GM23338 (cell line): ENCODE data around the gene TAP1. TPM values are rescaled to one million over a fixed set of nuclear protein-coding genes. Genes with fewer than 3 reads are reported as not detected.
A peak's percentile ranks its signal among the peaks of the same experiment; 100 is the strongest.

ENCODE experiments used
- ATAC-seq: fragments of 200-7000 bp; cut with Tn5 transposase; 3 replicates; pipeline ENCODE4 v1.9.1; 2020
- DNase-seq: peaks from one replicate; pipeline ENCODE4 v3.0.0-alpha.2; 2015; ENCODE audit warnings: low spot score
- H2AFZ ChIP-seq: fragments of 200-600 bp; sonication (generic); 2 replicates; pipeline ENCODE4 v1.8.0; 2016; ENCODE audit warnings: antibody characterized with exemption, mild to moderate bottlenecking, moderate library complexity
- H3F3A ChIP-seq: fragments of 200-600 bp; sonication (generic); replicated peaks from 2 replicates; pipeline ENCODE4 v1.8.0; 2017; ENCODE audit warnings: antibody characterized with exemption, mixed run types, low read depth
- H3K27ac ChIP-seq: fragments of 200-600 bp; sonication (generic); 2 replicates; pipeline ENCODE4 v1.6.1; 2016; ENCODE audit warnings: low read depth
- H3K27me3 ChIP-seq: fragments of 200-600 bp; sonication (generic); 2 replicates; pipeline ENCODE4 v1.8.0; 2016; ENCODE audit warnings: mild to moderate bottlenecking, mixed run types, moderate library complexity; ENCODE audit not compliant: insufficient read depth
- H3K36me3 ChIP-seq: fragments of 200-600 bp; sonication (generic); 2 replicates; pipeline ENCODE4 v1.8.0; 2016; ENCODE audit warnings: mild to moderate bottlenecking; ENCODE audit not compliant: insufficient read depth
- H3K4me1 ChIP-seq: fragments of 200-600 bp; sonication (generic); 2 replicates; pipeline ENCODE4 v1.8.0; 2016; ENCODE audit warnings: mild to moderate bottlenecking, moderate library complexity; ENCODE audit not compliant: insufficient read depth
- H3K4me2 ChIP-seq: fragments of 200-600 bp; sonication (generic); 2 replicates; pipeline ENCODE4 v1.7.1; 2017; ENCODE audit warnings: mixed run types
- H3K4me3 ChIP-seq: fragments of 200-600 bp; sonication (generic); 2 replicates; pipeline ENCODE4 v1.6.1; 2016; ENCODE audit warnings: mixed run types
- H3K79me2 ChIP-seq: fragments of 200-600 bp; sonication (generic); replicated peaks from 2 replicates; pipeline ENCODE4 v1.8.0; 2017; ENCODE audit warnings: mild to moderate bottlenecking; ENCODE audit not compliant: insufficient read depth
- H3K9me2 ChIP-seq: fragments of 200-600 bp; sonication (generic); 2 replicates; pipeline ENCODE4 v1.8.0; 2017; ENCODE audit not compliant: insufficient read depth
- H4K20me1 ChIP-seq: fragments of 200-600 bp; sonication (generic); replicated peaks from 2 replicates; pipeline ENCODE4 v1.8.0; 2017; ENCODE audit warnings: mild to moderate bottlenecking; ENCODE audit not compliant: insufficient read depth
- H3K27ac Mint-ChIP-seq: 2 replicates; pipeline ENCODE4 v1.8.0; 2020; ENCODE audit warnings: inconsistent platforms, mild to moderate bottlenecking, moderate library complexity, mixed read lengths
- H3K27me3 Mint-ChIP-seq: 3 replicates; pipeline ENCODE4 v1.8.0; 2022; ENCODE audit warnings: low read depth, mild to moderate bottlenecking, moderate library complexity, mixed read lengths, inconsistent platforms; ENCODE audit not compliant: insufficient read depth, poor library complexity
- H3K36me3 Mint-ChIP-seq: 3 replicates; pipeline ENCODE4 v1.8.0; 2021; ENCODE audit warnings: low read depth, mild to moderate bottlenecking, inconsistent platforms, moderate library complexity, mixed read lengths
- H3K4me1 Mint-ChIP-seq: 3 replicates; pipeline ENCODE4 v1.8.0; 2020; ENCODE audit warnings: mild to moderate bottlenecking, inconsistent platforms, mixed read lengths
- H3K4me3 Mint-ChIP-seq: 3 replicates; pipeline ENCODE4 v1.8.0; 2021; ENCODE audit warnings: moderate library complexity, mild to moderate bottlenecking, inconsistent platforms, mixed read lengths
- H3K9me3 Mint-ChIP-seq: 3 replicates; pipeline ENCODE4 v1.8.0; 2020; ENCODE audit warnings: moderate library complexity, mild to moderate bottlenecking, inconsistent platforms, mixed read lengths
- EZH2phosphoT487 ChIP-seq: fragments of 200-600 bp; sonication (generic); IDR thresholded peaks from one replicate; pipeline ENCODE4 v1.8.1; 2018; ENCODE audit warnings: antibody characterized with exemption; ENCODE audit not compliant: unreplicated experiment
- JUNB ChIP-seq: IDR thresholded peaks from one replicate; pipeline ENCODE4 v1.6.1; 2016; ENCODE audit warnings: antibody characterized with exemption; ENCODE audit not compliant: unreplicated experiment
- NANOG ChIP-seq: IDR thresholded peaks from 2 replicates; pipeline ENCODE4 v1.6.1; 2016; ENCODE audit warnings: antibody characterized with exemption, borderline replicate concordance
- STAT1 ChIP-seq: IDR thresholded peaks from one replicate; pipeline ENCODE4 v1.6.1; 2016; ENCODE audit warnings: antibody characterized with exemption; ENCODE audit not compliant: unreplicated experiment
- ZNF114 ChIP-seq: fragments of 250-450 bp; sonication (Bioruptor Pico); IDR thresholded peaks from 2 replicates; pipeline ENCODE4 v1.5.0; 2020; ENCODE audit warnings: mild to moderate bottlenecking, moderate library complexity
- ZNF331 ChIP-seq: fragments of 250-450 bp; sonication (Bioruptor Pico); IDR thresholded peaks from 2 replicates; pipeline ENCODE4 v1.5.0; 2020; ENCODE audit warnings: low read depth, mild to moderate bottlenecking, moderate library complexity
- polyA plus RNA-seq: library from polyadenylated mRNA; unstranded; fragments of >200 nt; fragmentation: Nextera tagmentation; extraction: Ambion mirVana; gene quantifications from 2 replicates; pipeline ENCODE4 v1.2.1, GENCODE V29; 2016
- total RNA-seq: library from RNA; depleted of rRNA; stranded (reverse); fragments of >200 nt; shearing (Covaris generic); gene quantifications from 2 replicates; pipeline ENCODE4 v1.2.3, GENCODE V29; 2014
- TF ChIP-seq, protein P1 (sequence below): fragments of 250-450 bp; sonication (Bioruptor Pico); IDR thresholded peaks from 2 replicates; pipeline ENCODE4 v1.5.0; 2020; ENCODE audit warnings: mild to moderate bottlenecking, moderate library complexity
- TF ChIP-seq, protein P2 (sequence below): IDR thresholded peaks from one replicate; pipeline ENCODE4 v1.6.1; 2018; ENCODE audit warnings: antibody characterized with exemption; ENCODE audit not compliant: unreplicated experiment
- TF ChIP-seq, protein P3 (sequence below): IDR thresholded peaks from 2 replicates; pipeline ENCODE4 v1.6.1; 2016; ENCODE audit warnings: antibody characterized with exemption

Gene TAP1
- total and polyA plus RNA-seq, 2 experiments from 2014 or later, result 13.8 to 22.0 TPM

DNA sequence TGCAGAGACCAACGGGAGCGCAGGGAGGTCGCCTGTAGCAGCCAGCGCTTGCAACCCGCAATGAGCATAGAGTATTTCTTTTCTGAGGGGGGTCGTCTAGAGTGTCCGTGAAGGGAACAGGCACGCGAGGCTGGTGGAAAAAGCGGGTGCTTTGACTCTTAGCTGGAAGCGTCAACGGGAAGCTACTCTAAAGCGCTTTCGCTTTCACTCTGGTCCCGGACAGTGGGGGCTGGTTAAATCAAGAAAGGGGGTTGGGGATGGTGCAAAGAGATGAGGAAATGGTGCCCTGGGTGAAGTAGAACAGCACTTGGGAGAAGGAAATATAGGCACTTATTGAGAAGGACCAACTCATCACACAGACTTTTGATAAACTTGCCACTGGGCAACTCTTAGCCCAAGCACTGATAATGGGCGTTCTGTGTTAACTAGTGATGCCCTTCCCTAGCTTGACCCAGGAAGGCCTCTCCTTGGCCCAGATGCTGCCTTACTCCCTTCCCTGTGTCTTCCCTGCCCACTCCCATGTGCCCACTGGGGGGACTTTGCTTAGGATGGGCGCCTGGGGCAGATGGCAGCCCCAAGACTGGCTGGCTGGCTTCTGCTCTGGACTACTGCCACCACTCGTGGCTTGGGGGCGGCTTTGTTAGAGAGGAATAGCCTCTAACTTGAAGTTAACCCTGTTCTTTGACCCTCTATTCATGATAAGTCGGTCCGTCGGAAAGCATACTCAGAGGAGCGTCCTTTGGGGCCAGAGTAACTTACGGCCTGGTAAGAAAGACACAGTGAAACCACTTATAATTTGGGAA lies 1.1 kb upstream of the TAP1 start:
- H3K4me1 Mint-ChIP-seq, result peaks cover 20% of the 10 kb centered on the region
- H4K20me1 ChIP-seq, result no peaks in the 10 kb centered on the region
- peaks cover 8% of the 10 kb centered on the region; the same call in 1 of the 3 replicates for H3K36me3 Mint-ChIP-seq
- ATAC-seq (peak; percentile 1; the same call in 2 of the 3 replicates), DNase-seq (peak; percentile 30)
- H3K27me3 ChIP-seq, result peaks cover 47% of the 10 kb centered on the region
- H3K4me1 ChIP-seq, result peaks cover 12% of the 10 kb centered on the region; the same call in 1 of the 2 replicates
- peak overlapping the region; percentile 96 for H2AFZ ChIP-seq
- H3F3A ChIP-seq, result 0 out of 2 replicates have a peak, but pooled peaks cover 5% of the 10 kb centered on the region
- no peaks in the 10 kb centered on the region for H3K9me2 ChIP-seq
- H3K27ac ChIP-seq, result no peak overlapping the region
- no peak overlapping the region for H3K27ac Mint-ChIP-seq
- H3K27me3 Mint-ChIP-seq, result peaks cover 43% of the 10 kb centered on the region
- peak overlapping the region; percentile 98 for H3K4me2 ChIP-seq
- TF ChIP-seq ZNF331 (CRISPR knock-in tag), result no peak
- TF ChIP-seq, protein P1, sequence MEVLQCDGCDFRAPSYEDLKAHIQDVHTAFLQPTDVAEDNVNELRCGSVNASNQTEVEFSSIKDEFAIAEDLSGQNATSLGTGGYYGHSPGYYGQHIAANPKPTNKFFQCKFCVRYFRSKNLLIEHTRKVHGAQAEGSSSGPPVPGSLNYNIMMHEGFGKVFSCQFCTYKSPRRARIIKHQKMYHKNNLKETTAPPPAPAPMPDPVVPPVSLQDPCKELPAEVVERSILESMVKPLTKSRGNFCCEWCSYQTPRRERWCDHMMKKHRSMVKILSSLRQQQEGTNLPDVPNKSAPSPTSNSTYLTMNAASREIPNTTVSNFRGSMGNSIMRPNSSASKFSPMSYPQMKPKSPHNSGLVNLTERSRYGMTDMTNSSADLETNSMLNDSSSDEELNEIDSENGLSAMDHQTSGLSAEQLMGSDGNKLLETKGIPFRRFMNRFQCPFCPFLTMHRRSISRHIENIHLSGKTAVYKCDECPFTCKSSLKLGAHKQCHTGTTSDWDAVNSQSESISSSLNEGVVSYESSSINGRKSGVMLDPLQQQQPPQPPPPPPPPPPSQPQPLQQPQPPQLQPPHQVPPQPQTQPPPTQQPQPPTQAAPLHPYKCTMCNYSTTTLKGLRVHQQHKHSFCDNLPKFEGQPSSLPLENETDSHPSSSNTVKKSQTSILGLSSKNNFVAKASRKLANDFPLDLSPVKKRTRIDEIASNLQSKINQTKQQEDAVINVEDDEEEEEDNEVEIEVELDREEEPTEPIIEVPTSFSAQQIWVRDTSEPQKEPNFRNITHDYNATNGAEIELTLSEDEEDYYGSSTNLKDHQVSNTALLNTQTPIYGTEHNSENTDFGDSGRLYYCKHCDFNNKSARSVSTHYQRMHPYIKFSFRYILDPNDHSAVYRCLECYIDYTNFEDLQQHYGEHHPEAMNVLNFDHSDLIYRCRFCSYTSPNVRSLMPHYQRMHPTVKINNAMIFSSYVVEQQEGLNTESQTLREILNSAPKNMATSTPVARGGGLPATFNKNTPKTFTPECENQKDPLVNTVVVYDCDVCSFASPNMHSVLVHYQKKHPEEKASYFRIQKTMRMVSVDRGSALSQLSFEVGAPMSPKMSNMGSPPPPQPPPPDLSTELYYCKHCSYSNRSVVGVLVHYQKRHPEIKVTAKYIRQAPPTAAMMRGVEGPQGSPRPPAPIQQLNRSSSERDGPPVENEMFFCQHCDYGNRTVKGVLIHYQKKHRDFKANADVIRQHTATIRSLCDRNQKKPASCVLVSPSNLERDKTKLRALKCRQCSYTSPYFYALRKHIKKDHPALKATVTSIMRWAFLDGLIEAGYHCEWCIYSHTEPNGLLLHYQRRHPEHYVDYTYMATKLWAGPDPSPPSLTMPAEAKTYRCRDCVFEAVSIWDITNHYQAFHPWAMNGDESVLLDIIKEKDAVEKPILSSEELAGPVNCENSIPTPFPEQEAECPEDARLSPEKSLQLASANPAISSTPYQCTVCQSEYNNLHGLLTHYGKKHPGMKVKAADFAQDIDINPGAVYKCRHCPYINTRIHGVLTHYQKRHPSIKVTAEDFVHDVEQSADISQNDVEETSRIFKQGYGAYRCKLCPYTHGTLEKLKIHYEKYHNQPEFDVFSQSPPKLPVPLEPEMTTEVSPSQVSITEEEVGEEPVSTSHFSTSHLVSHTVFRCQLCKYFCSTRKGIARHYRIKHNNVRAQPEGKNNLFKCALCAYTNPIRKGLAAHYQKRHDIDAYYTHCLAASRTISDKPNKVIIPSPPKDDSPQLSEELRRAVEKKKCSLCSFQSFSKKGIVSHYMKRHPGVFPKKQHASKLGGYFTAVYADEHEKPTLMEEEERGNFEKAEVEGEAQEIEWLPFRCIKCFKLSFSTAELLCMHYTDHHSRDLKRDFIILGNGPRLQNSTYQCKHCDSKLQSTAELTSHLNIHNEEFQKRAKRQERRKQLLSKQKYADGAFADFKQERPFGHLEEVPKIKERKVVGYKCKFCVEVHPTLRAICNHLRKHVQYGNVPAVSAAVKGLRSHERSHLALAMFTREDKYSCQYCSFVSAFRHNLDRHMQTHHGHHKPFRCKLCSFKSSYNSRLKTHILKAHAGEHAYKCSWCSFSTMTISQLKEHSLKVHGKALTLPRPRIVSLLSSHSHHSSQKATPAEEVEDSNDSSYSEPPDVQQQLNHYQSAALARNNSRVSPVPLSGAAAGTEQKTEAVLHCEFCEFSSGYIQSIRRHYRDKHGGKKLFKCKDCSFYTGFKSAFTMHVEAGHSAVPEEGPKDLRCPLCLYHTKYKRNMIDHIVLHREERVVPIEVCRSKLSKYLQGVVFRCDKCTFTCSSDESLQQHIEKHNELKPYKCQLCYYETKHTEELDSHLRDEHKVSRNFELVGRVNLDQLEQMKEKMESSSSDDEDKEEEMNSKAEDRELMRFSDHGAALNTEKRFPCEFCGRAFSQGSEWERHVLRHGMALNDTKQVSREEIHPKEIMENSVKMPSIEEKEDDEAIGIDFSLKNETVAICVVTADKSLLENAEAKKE (CRISPR knock-in tag), result no peak
- no peak for TF ChIP-seq ZNF114 (CRISPR knock-in tag)
- no peak for TF ChIP-seq JUNB
- TF ChIP-seq STAT1, result no peak
- TF ChIP-seq, protein P2, sequence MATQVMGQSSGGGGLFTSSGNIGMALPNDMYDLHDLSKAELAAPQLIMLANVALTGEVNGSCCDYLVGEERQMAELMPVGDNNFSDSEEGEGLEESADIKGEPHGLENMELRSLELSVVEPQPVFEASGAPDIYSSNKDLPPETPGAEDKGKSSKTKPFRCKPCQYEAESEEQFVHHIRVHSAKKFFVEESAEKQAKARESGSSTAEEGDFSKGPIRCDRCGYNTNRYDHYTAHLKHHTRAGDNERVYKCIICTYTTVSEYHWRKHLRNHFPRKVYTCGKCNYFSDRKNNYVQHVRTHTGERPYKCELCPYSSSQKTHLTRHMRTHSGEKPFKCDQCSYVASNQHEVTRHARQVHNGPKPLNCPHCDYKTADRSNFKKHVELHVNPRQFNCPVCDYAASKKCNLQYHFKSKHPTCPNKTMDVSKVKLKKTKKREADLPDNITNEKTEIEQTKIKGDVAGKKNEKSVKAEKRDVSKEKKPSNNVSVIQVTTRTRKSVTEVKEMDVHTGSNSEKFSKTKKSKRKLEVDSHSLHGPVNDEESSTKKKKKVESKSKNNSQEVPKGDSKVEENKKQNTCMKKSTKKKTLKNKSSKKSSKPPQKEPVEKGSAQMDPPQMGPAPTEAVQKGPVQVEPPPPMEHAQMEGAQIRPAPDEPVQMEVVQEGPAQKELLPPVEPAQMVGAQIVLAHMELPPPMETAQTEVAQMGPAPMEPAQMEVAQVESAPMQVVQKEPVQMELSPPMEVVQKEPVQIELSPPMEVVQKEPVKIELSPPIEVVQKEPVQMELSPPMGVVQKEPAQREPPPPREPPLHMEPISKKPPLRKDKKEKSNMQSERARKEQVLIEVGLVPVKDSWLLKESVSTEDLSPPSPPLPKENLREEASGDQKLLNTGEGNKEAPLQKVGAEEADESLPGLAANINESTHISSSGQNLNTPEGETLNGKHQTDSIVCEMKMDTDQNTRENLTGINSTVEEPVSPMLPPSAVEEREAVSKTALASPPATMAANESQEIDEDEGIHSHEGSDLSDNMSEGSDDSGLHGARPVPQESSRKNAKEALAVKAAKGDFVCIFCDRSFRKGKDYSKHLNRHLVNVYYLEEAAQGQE, result no peak
- TF ChIP-seq NANOG, result no peak
- TF ChIP-seq, protein P3, sequence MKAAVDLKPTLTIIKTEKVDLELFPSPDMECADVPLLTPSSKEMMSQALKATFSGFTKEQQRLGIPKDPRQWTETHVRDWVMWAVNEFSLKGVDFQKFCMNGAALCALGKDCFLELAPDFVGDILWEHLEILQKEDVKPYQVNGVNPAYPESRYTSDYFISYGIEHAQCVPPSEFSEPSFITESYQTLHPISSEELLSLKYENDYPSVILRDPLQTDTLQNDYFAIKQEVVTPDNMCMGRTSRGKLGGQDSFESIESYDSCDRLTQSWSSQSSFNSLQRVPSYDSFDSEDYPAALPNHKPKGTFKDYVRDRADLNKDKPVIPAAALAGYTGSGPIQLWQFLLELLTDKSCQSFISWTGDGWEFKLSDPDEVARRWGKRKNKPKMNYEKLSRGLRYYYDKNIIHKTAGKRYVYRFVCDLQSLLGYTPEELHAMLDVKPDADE, result no peak
- TF ChIP-seq EZH2phosphoT487, result no peak
- peak overlapping the region; percentile 92 for H3K4me3 Mint-ChIP-seq
- H3K4me3 ChIP-seq, result peak overlapping the region; percentile 94
- no peaks in the 10 kb centered on the region; the same call in 1 of the 2 replicates for H3K36me3 ChIP-seq
- no peaks in the 10 kb centered on the region; the same call in 2 of the 3 replicates for H3K9me3 Mint-ChIP-seq
- no peaks in the 10 kb centered on the region for H3K79me2 ChIP-seq
